H1 (cell line): ENCODE data around the gene RABL6. TPM values are rescaled to one million over a fixed set of nuclear protein-coding genes. Genes with fewer than 3 reads are reported as not detected.

ENCODE experiments used
- CEBPB ChIP-seq: IDR thresholded peaks from 2 replicates; pipeline ENCODE4 v1.6.1; 2012; ENCODE audit warnings: low read depth, low read length
- CHD2 ChIP-seq: IDR thresholded peaks from 2 replicates; pipeline ENCODE4 v1.6.1; 2012; ENCODE audit warnings: low read length, improper control_type of control experiment
- MAX ChIP-seq: IDR thresholded peaks from 2 replicates; pipeline ENCODE4 v1.6.1; 2012; ENCODE audit warnings: inconsistent platforms
- RBBP5 ChIP-seq: IDR thresholded peaks from 2 replicates; pipeline ENCODE4 v1.7.1; 2012; ENCODE audit warnings: low read depth, mild to moderate bottlenecking, inconsistent platforms, low read length, moderate library complexity, borderline replicate concordance
- SP1 ChIP-seq: IDR thresholded peaks from 2 replicates; pipeline ENCODE4 v1.6.1; 2011; ENCODE audit warnings: low read depth, low read length
- SP2 ChIP-seq: IDR thresholded peaks from 2 replicates; pipeline ENCODE4 v1.6.1; 2012; ENCODE audit warnings: mild to moderate bottlenecking, low read length, inconsistent platforms
- SP4 ChIP-seq: IDR thresholded peaks from 2 replicates; pipeline ENCODE4 v1.6.1; 2012; ENCODE audit warnings: low read length, inconsistent platforms
- polyA plus RNA-seq, 7 experiments: library from polyadenylated mRNA; depleted of rRNA in 3 of 7; stranded (reverse) in 5 of 7; unstranded in 2 of 7; fragments of >200 nt in 5 of 7; fragments of 200-250 nt in 2 of 7; gene quantifications; 1 replicate in 5 of 7; 2 replicates in 1 of 7; 4 replicates in 1 of 7; pipeline versions ENCODE4 v1.2.1 to v1.2.3, GENCODE V29; 2011 to 2013; ENCODE audit warnings: missing spikeins in 2 of 7, mixed read lengths in 2 of 7
- total RNA-seq: library from RNA; stranded (reverse); fragmentation: NEBNext Ultra II Directional; extraction: Animal tissue kit (Norgen Biotek cat#: 25700); gene quantifications from 2 replicates; pipeline ENCODE4 v1.2.1, GENCODE V29; 2021

RABL6 gene
- total and polyA plus RNA-seq, 2 of the 8 experiments (the other 6 are each of a cell fraction or from before 2014, with no cell fraction given): 70.1 to 130 TPM

DNA sequence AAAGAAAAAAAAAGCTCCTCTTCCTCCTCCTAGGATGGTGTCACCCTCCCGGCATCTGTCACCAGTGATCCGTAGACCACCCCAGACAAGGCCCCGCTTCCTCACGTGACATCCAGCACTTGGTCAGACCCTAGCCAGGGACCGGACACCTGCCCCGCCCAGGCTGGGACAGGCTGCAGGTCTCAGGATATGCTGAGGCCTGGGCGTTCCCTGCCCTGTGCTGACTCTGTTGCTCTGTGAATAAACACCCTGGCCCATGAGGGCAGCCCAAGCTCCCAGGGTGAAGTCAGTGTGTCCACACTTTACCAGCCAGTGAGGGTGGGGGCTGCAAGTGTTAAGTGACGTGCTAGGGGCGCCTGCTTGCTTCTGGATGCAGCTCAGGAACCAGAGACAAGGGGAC is 52.8 kb downstream of the RABL6 start (continued):
- TF ChIP-seq CHD2 (no peak), CEBPB (no peak), RBBP5 (no peak), MAX (no peak), SP2 (no peak), SP4 (no peak), SP1 (no peak)
